ENCODE measurements around the gene ARHGEF3.

Gene ARHGEF3

DNA sequence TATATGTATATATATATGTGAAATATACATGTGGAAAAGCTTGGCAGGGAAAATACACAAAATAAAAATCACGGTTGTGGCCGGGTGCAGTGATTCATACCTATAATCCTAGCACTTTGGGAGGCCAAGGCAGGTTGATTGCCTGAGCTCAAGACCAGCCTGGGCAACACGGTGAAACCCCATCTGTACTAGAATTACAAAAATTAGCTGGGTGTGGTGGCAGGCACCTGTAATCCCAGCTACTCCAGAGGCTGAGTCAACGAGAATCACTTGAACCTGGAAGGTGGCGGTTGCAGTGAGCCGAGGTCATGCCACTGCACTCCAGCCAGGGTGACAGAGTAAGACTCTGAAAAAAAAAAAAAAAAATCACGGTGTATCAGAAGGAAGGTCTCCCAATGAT is 20.8 kb upstream of the ARHGEF3 start:
- no peak for FAIRE-seq
- TF ChIP-seq CTCF (IDR thresholded peaks at IDR 0.05; ENCODE audit: insufficient read depth, missing control alignments) = no peak
- no peak for DNase-seq (ENCODE audit: insufficient read length, low spot score)

GRCh38 chr3:56819016-56819809 is 17.5 kb upstream of the ARHGEF3 start:
- TF ChIP-seq CTCF (IDR thresholded peaks at IDR 0.05; ENCODE audit: insufficient read depth, missing control alignments) = no peak
- DNase-seq (ENCODE audit: insufficient read length, low spot score) (no peak), FAIRE-seq (no peak)

GRCh38 chr3:56818156-56818985 is 16.6 kb upstream of the ARHGEF3 start:
- no peak for FAIRE-seq
- no peak for TF ChIP-seq CTCF (IDR thresholded peaks at IDR 0.05; ENCODE audit: insufficient read depth, missing control alignments)
- no peak for DNase-seq (ENCODE audit: insufficient read length, low spot score)

- DNase-seq (ENCODE audit: insufficient read length, low spot score) (no peak), FAIRE-seq (no peak)
- TF ChIP-seq CTCF (IDR thresholded peaks at IDR 0.05; ENCODE audit: insufficient read depth, missing control alignments) = no peak
These were observed 15.9 kb upstream of the ARHGEF3 start for GRCh38 chr3:56817646-56818045.

DNA sequence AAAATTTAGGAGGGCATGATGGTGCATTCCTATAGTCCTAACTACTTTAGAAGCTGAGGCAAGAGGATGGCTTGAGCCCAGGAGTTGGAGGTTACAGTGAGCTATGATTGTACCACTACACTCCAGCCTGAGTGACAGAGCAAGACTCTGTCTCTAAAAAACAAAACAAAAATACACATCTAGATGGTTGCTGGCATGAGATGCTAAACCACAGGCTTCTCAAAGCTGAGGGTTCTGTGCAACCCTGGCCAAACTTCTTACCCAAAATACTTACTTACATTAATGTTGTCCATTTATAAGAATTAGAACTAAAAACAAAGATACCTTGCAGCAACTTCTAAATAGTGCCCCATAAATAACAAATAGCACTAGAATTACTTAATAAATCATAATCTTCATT is 14.3 kb upstream of the ARHGEF3 start:
- DNase-seq (ENCODE audit: insufficient read length, low spot score) (no peak), FAIRE-seq (no peak)
- no peak for TF ChIP-seq CTCF (IDR thresholded peaks at IDR 0.05; ENCODE audit: insufficient read depth, missing control alignments)

GRCh38 chr3:56815589-56815988 is 13.8 kb upstream of the ARHGEF3 start:
- TF ChIP-seq CTCF (IDR thresholded peaks at IDR 0.05; ENCODE audit: insufficient read depth, missing control alignments) = no peak
- FAIRE-seq = no peak

GRCh38 chr3:56813653-56813960 is 11.9 kb upstream of the ARHGEF3 start:
- DNase-seq (ENCODE audit: insufficient read length, low spot score) (no peak), FAIRE-seq (no peak)
- TF ChIP-seq CTCF (IDR thresholded peaks at IDR 0.05; ENCODE audit: insufficient read depth, missing control alignments) = no peak

More at GRCh38 chr3:56815589-56815988, 13.8 kb upstream of the ARHGEF3 start:
- DNase-seq (ENCODE audit: insufficient read length, low spot score) = no peak

Measured in D721Med (cell line).